Endothelial cell of umbilical vein (primary cell): ENCODE data around the gene AKR7A2. TPM values are rescaled to one million over a fixed set of nuclear protein-coding genes. Genes with fewer than 3 reads are reported as not detected.

ENCODE experiments used
- BruUV-seq: library from RNA; stranded (reverse); fragments of 400-500 nt; replicated peaks from 2 replicates; lab custom pipeline; 2021; lab: Mats Ljungman, UMichigan
- CTCF ChIA-PET: fragments of 300-600, 350-600 bp; sonication (Branson Sonifier 250); formaldehyde crosslinking; loops from one replicate; lab custom pipeline; 2021; ENCODE audit warnings: antibody characterized with exemption, inconsistent platforms; lab: Charles Lee
- POLR2A ChIA-PET: fragments of 300-600, 350-600 bp; sonication (Branson Sonifier 250); formaldehyde crosslinking; loops from one replicate; lab custom pipeline; 2021; ENCODE audit warnings: antibody characterized with exemption, inconsistent platforms; lab: Charles Lee
- DNase-seq: peaks from one replicate; pipeline ENCODE4 v3.0.0-alpha.2; 2011; ENCODE audit warnings: low read depth, low spot score
- FAIRE-seq: peaks from 2 replicates; lab custom pipeline; 2011; peaks lifted over from hg19 to GRCh38; lab: Jason Lieb, UNC
- H2AFZ ChIP-seq: 2 replicates; pipeline ENCODE4 v1.6.0; 2012; ENCODE audit warnings: low read depth, low read length, control low read depth, inconsistent platforms
- H3K27ac ChIP-seq: 2 replicates; pipeline ENCODE4 v1.5.1; 2011; ENCODE audit warnings: low read depth, mild to moderate bottlenecking, control low read depth, low read length, moderate library complexity; ENCODE audit not compliant: insufficient read depth
- H3K27me3 ChIP-seq, 2 experiments: 2 replicates each; pipeline versions ENCODE4 v1.6.0 to v1.6.1; 2011; ENCODE audit warnings: low read length in 2 of 2, mixed read lengths in 1 of 2; ENCODE audit not compliant: control insufficient read depth in 2 of 2, insufficient read depth in 2 of 2
- H3K36me3 ChIP-seq, 2 experiments: 2 replicates in 1 of 2; 3 replicates in 1 of 2; pipeline ENCODE4 v1.5.1; 2011; ENCODE audit warnings: low read length in 2 of 2, mild to moderate bottlenecking in 1 of 2, moderate library complexity in 1 of 2; ENCODE audit not compliant: control insufficient read depth in 2 of 2, insufficient read depth in 2 of 2; ENCODE audit errors: extremely low read depth in 1 of 2
- H3K4me1 ChIP-seq: 3 replicates; pipeline ENCODE4 v1.5.1; 2011; ENCODE audit warnings: mild to moderate bottlenecking, low read length; ENCODE audit not compliant: control insufficient read depth, insufficient read depth; ENCODE audit errors: extremely low read depth
- H3K4me2 ChIP-seq: 2 replicates; pipeline ENCODE4 v1.6.1; 2011; ENCODE audit warnings: low read length, control low read depth, mixed read lengths; ENCODE audit not compliant: insufficient read depth
- H3K4me3 ChIP-seq, 3 experiments: fragments of 200-600 bp in 1 of 3; sonication (generic), shearing (Covaris generic) in 1 of 3; replicated peaks in 1 of 3; 2 replicates each; pipeline ENCODE4 v1.5.1; 2011 to 2016; ENCODE audit warnings: control low read depth in 3 of 3, low read length in 3 of 3, mild to moderate bottlenecking in 2 of 3, inconsistent platforms in 1 of 3, low read depth in 1 of 3, moderate library complexity in 1 of 3; ENCODE audit not compliant: insufficient read depth in 1 of 3
- H3K79me2 ChIP-seq: 2 replicates; pipeline ENCODE4 v1.6.0; 2012; ENCODE audit warnings: low read length, inconsistent platforms; ENCODE audit not compliant: control insufficient read depth, insufficient read depth
- H3K9ac ChIP-seq: replicated peaks from 2 replicates; pipeline ENCODE3; 2011; ENCODE audit warnings: low read length, control low read depth; ENCODE audit not compliant: insufficient read depth; ENCODE audit errors: extremely low read depth
- H3K9me1 ChIP-seq: replicated peaks from 3 replicates; pipeline ENCODE4 v1.6.0; 2011; ENCODE audit warnings: mild to moderate bottlenecking, low read length; ENCODE audit not compliant: control insufficient read depth, insufficient read depth; ENCODE audit errors: extremely low read depth
- H3K9me3 ChIP-seq: replicated peaks from 2 replicates; pipeline ENCODE4 v1.5.1; 2012; ENCODE audit warnings: low read length, inconsistent platforms; ENCODE audit not compliant: control insufficient read depth, insufficient read depth
- H4K20me1 ChIP-seq: replicated peaks from 2 replicates; pipeline ENCODE3; 2011; ENCODE audit warnings: mild to moderate bottlenecking, low read length; ENCODE audit not compliant: control insufficient read depth, insufficient read depth; ENCODE audit errors: extremely low read depth
- CTCF ChIP-seq, 2 donors: IDR thresholded peaks; 1 replicate in 1 of 2; 2 replicates in 1 of 2; pipeline ENCODE4 v1.5.1; 2011; ENCODE audit warnings: low read length in 2 of 2, mild to moderate bottlenecking in 2 of 2, moderate library complexity in 2 of 2, control low read depth in 1 of 2, inconsistent platforms in 1 of 2, low read depth in 1 of 2; ENCODE audit not compliant: insufficient read depth in 1 of 2; ENCODE audit errors: extremely low read depth in 1 of 2
- EZH2 ChIP-seq: IDR thresholded peaks from 2 replicates; pipeline ENCODE4 v1.6.1; 2012; ENCODE audit warnings: borderline replicate concordance, low read depth, mild to moderate bottlenecking, moderate library complexity, low read length, inconsistent platforms; ENCODE audit not compliant: severe bottlenecking
- FOS ChIP-seq: IDR thresholded peaks from 2 replicates; pipeline ENCODE4 v1.6.1; 2011; ENCODE audit warnings: mild to moderate bottlenecking, low read length, moderate library complexity, borderline replicate concordance; ENCODE audit not compliant: insufficient read depth
- GATA2 ChIP-seq: IDR thresholded peaks from 2 replicates; pipeline ENCODE4 v1.7.0; 2011; ENCODE audit warnings: low read depth, mild to moderate bottlenecking, moderate library complexity, mixed read lengths, low read length; ENCODE audit not compliant: insufficient read length, insufficient read depth
- dilution Hi-C: fragments of 300-500 bp; cut with MboI; formaldehyde crosslinking; loops from one replicate; pipeline ENCODE4 v1.15.0; 2019; ENCODE audit warnings: low sequenced_read_pairs; ENCODE audit not compliant: extremely low pct_ligation_motif_present
- intact Hi-C: fragments of 100-400 bp; cut with micrococcal nuclease; formaldehyde crosslinking; loops from one replicate; pipeline ENCODE4 v1.10.0; 2022
- polyA plus RNA-seq, 4 experiments: library from polyadenylated mRNA; depleted of rRNA in 3 of 4; stranded (reverse) in 3 of 4; unstranded in 1 of 4; fragments of >200 nt; gene quantifications; 2 replicates each; pipeline versions ENCODE4 v1.2.1 to v1.2.3, GENCODE V29; 2011 to 2012; ENCODE audit warnings: missing spikeins in 1 of 4
- total RNA-seq: library from RNA; stranded (reverse); gene quantifications from 2 replicates; pipeline ENCODE4 v1.2.3, GENCODE V29; 2021

Gene AKR7A2
- total and polyA plus RNA-seq, 2 donors (not counting 3 experiments of a cell fraction or from before 2014, with no cell fraction given), result 48.0 to 70.7 TPM

GRCh38 chr1:19344831-19345230 lies 32.9 kb upstream of the AKR7A2 start:
- H3K9me3 ChIP-seq, result no peaks in the 10 kb centered on the region
- ChIA-PET CTCF (interaction anchor here (0.7 to 10.6 kb wide), 8 partner anchors 9 to 317 kb away, joined by 3 to 99 read pairs (median 4); no protein-coding TSS in a partner anchor), POLR2A (no interaction called here)
- no peak for DNase-seq
- no peaks in the 10 kb centered on the region for H4K20me1 ChIP-seq
- no TSS peak for BruUV-seq
- no peak for FAIRE-seq
- H3K4me1 ChIP-seq, result no peaks in the 10 kb centered on the region
- H3K36me3 ChIP-seq, result peaks cover 3 to 47% of the 10 kb centered on the region in 2 experiments
- no peaks in the 10 kb centered on the region for H3K79me2 ChIP-seq
- TF ChIP-seq EZH2 (no peak), CTCF (IDR thresholded peaks at IDR 0.05; ENCODE audit: extremely low read depth in 1 of 2, insufficient read depth in 1 of 2, low read depth in 1 of 2, low read length in 2 of 2) (no peak), FOS (no peak)
- H2AFZ ChIP-seq, result no peak overlapping the region
- no peak overlapping the region for H3K27ac ChIP-seq
- no peaks in the 10 kb centered on the region for H3K9me1 ChIP-seq
- H3K4me2 ChIP-seq, result no peak overlapping the region
- H3K4me3 ChIP-seq, result no peak overlapping the region
- H3K9ac ChIP-seq, result no peak overlapping the region
- intact Hi-C loops (loop anchor here (1.0 to 5.0 kb wide), 4 partner anchors 93 to 308 kb away; partner anchors contain the start of genes CAPZB, EMC1 and MRTO4), dilution Hi-C loops (no loop called here)
- H3K27me3 ChIP-seq, result no peaks in the 10 kb centered on the region

- Histone ChIP-seq H3K4me1 (no peaks in the 10 kb centered on the region), H3K27ac (no peak overlapping the region), H3K9me1 (no peaks in the 10 kb centered on the region), H3K36me3 (peaks cover 3 to 47% of the 10 kb centered on the region in 2 experiments), H3K79me2 (no peaks in the 10 kb centered on the region), H4K20me1 (no peaks in the 10 kb centered on the region), H2AFZ (no peak overlapping the region), H3K4me3 (no peak overlapping the region), H3K9me3 (no peaks in the 10 kb centered on the region), H3K27me3 (no peaks in the 10 kb centered on the region), H3K9ac (no peak overlapping the region), H3K4me2 (no peak overlapping the region)
- dilution Hi-C loops (no loop called here), intact Hi-C loops (loop anchor here (1.0 to 5.0 kb wide), 4 partner anchors 92 to 309 kb away; partner anchors contain the start of genes CAPZB, EMC1 and MRTO4)
- FAIRE-seq (peak; percentile 61), DNase-seq (peak; percentile 43)
- POLR2A ChIA-PET, result no interaction called here
- TF ChIP-seq GATA2, result no peak
- peak; percentile 83 to 91 for TF ChIP-seq CTCF (IDR thresholded peaks at IDR 0.05; ENCODE audit: extremely low read depth in 1 of 2, insufficient read depth in 1 of 2, low read depth in 1 of 2, low read length in 2 of 2)
- BruUV-seq, result no TSS peak
- CTCF ChIA-PET, result interaction anchor here (0.7 to 10.6 kb wide), 9 partner anchors 17 to 318 kb away, joined by 3 to 99 read pairs (median 4); no protein-coding TSS in a partner anchor
These were observed 32.4 kb upstream of the AKR7A2 start for GRCh38 chr1:19344372-19344810.
